ENCODE data around the gene OPCML.

Gene OPCML

GRCh38 chr11:132988411-132988810, 543.9 kb downstream of the OPCML start:
- Histone ChIP-seq H2AFZ (ENCODE audit: low read length) (no peak overlapping the region), H3K4me1 (ENCODE audit: insufficient read depth, low read length, severe bottlenecking) (no peaks in the 10 kb centered on the region), H3K4me2 (ENCODE audit: low read length) (no peak overlapping the region), H3K9ac (ENCODE audit: low read length) (no peak overlapping the region), H3K4me3 (ENCODE audit: low read depth, low read length, poor library complexity, severe bottlenecking) (no peak overlapping the region), H3K9me3 (ENCODE audit: low read length) (no peaks in the 10 kb centered on the region), H3K27me3 (ENCODE audit: insufficient read depth, low read length) (no peaks in the 10 kb centered on the region), H3K36me3 (ENCODE audit: insufficient read depth, low read length) (no peaks in the 10 kb centered on the region), H4K20me1 (ENCODE audit: insufficient read depth, low read length) (no peaks in the 10 kb centered on the region), H3F3A (ENCODE audit: insufficient read depth, low read length) (no peaks in the 10 kb centered on the region), H3K27ac (ENCODE audit: low read depth, low read length, poor library complexity, severe bottlenecking) (no peak overlapping the region), H3K9me2 (ENCODE audit: low read depth, low read length) (no peaks in the 10 kb centered on the region), H3K79me2 (ENCODE audit: insufficient read depth, low read length) (no peaks in the 10 kb centered on the region)
- no peak for TF ChIP-seq CTCF (IDR thresholded peaks at IDR 0.05; ENCODE audit: low read length)
- TF ChIP-seq EZH2 (IDR thresholded peaks at IDR 0.05; ENCODE audit: borderline replicate concordance, low read length), result no peak

- H3K4me2 ChIP-seq (ENCODE audit: low read length), result no peak overlapping the region
- TF ChIP-seq EZH2 (IDR thresholded peaks at IDR 0.05; ENCODE audit: borderline replicate concordance, low read length) (no peak), CTCF (IDR thresholded peaks at IDR 0.05; ENCODE audit: low read length) (no peak)
- no peak overlapping the region for H3K9ac ChIP-seq (ENCODE audit: low read length)
- no peaks in the 10 kb centered on the region for H3K27me3 ChIP-seq (ENCODE audit: insufficient read depth, low read length)
- H4K20me1 ChIP-seq (ENCODE audit: insufficient read depth, low read length), result no peaks in the 10 kb centered on the region
- H3K4me1 ChIP-seq (ENCODE audit: insufficient read depth, low read length, severe bottlenecking), result no peaks in the 10 kb centered on the region
- no peak overlapping the region for H2AFZ ChIP-seq (ENCODE audit: low read length)
- H3K79me2 ChIP-seq (ENCODE audit: insufficient read depth, low read length), result no peaks in the 10 kb centered on the region
- no peaks in the 10 kb centered on the region for H3K9me3 ChIP-seq (ENCODE audit: low read length)
- H3K27ac ChIP-seq (ENCODE audit: low read depth, low read length, poor library complexity, severe bottlenecking), result no peak overlapping the region
- H3K9me2 ChIP-seq (ENCODE audit: low read depth, low read length), result no peaks in the 10 kb centered on the region
- H3F3A ChIP-seq (ENCODE audit: insufficient read depth, low read length), result no peaks in the 10 kb centered on the region
- no peaks in the 10 kb centered on the region for H3K36me3 ChIP-seq (ENCODE audit: insufficient read depth, low read length)
- no peak overlapping the region for H3K4me3 ChIP-seq (ENCODE audit: low read depth, low read length, poor library complexity, severe bottlenecking)
Observed at GRCh38 chr11:132987936-132988335, 544.4 kb downstream of the OPCML start.

- no peaks in the 10 kb centered on the region for H3K9me3 ChIP-seq (ENCODE audit: low read length)
- no peak for TF ChIP-seq CTCF (IDR thresholded peaks at IDR 0.05; ENCODE audit: low read length)
- no peak for TF ChIP-seq EZH2 (IDR thresholded peaks at IDR 0.05; ENCODE audit: borderline replicate concordance, low read length)
- no peak overlapping the region for H3K4me2 ChIP-seq (ENCODE audit: low read length)
- H3K79me2 ChIP-seq (ENCODE audit: insufficient read depth, low read length), result no peaks in the 10 kb centered on the region
- H4K20me1 ChIP-seq (ENCODE audit: insufficient read depth, low read length), result no peaks in the 10 kb centered on the region
- H3K27me3 ChIP-seq (ENCODE audit: insufficient read depth, low read length), result no peaks in the 10 kb centered on the region
- no peaks in the 10 kb centered on the region for H3F3A ChIP-seq (ENCODE audit: insufficient read depth, low read length)
- H2AFZ ChIP-seq (ENCODE audit: low read length), result no peak overlapping the region
- no peaks in the 10 kb centered on the region for H3K4me1 ChIP-seq (ENCODE audit: insufficient read depth, low read length, severe bottlenecking)
- H3K27ac ChIP-seq (ENCODE audit: low read depth, low read length, poor library complexity, severe bottlenecking), result no peak overlapping the region
- no peaks in the 10 kb centered on the region for H3K9me2 ChIP-seq (ENCODE audit: low read depth, low read length)
- no peak overlapping the region for H3K9ac ChIP-seq (ENCODE audit: low read length)
- no peak overlapping the region for H3K4me3 ChIP-seq (ENCODE audit: low read depth, low read length, poor library complexity, severe bottlenecking)
- no peaks in the 10 kb centered on the region for H3K36me3 ChIP-seq (ENCODE audit: insufficient read depth, low read length)
Observed at GRCh38 chr11:132983641-132983978, 548.7 kb downstream of the OPCML start.

Data from OCI-LY1 (cell line).